K562 (cell line): Measurements from ENCODE around the gene ODC1. TPM values are rescaled to one million over a fixed set of nuclear protein-coding genes. Genes with fewer than 3 reads are reported as not detected.

Source experiments
- ARID1B ChIP-seq: fragments of 450-650 bp; IDR thresholded peaks from 2 replicates; pipeline ENCODE4 v1.6.1; 2016; ENCODE audit warnings: antibody characterized with exemption, mild to moderate bottlenecking, inconsistent platforms
- C11orf30 ChIP-seq: fragments of 450-650 bp; IDR thresholded peaks from 2 replicates; pipeline ENCODE4 v1.6.1; 2016; ENCODE audit warnings: low read depth, mild to moderate bottlenecking
- CC2D1A ChIP-seq: fragments of 450-650 bp; IDR thresholded peaks from 2 replicates; pipeline ENCODE4 v1.6.1; 2017; ENCODE audit warnings: mild to moderate bottlenecking
- CREB3 ChIP-seq: fragments of 450-650 bp; conservative IDR thresholded peaks from 2 replicates; pipeline ENCODE4 v1.6.1; 2016; ENCODE audit warnings: missing genetic modification characterization, low read depth, mild to moderate bottlenecking, missing compliant biosample characterization, moderate library complexity
- FOSL1 ChIP-seq: fragments of 200-800 bp; sonication (Bioruptor generic); conservative IDR thresholded peaks from 2 replicates; pipeline ENCODE4 v1.6.1; 2016; ENCODE audit warnings: missing genetic modification characterization, missing compliant biosample characterization
- FOXA3 ChIP-seq, 2 experiments: fragments of 450-650 bp in 1 of 2; sonication (generic) in 1 of 2; formaldehyde crosslinking; IDR thresholded peaks in 1 of 2; conservative IDR thresholded peaks in 1 of 2; 2 replicates each; pipeline versions ENCODE4 v1.4.0 to v1.8.0; 2020 to 2022; ENCODE audit warnings: mild to moderate bottlenecking in 2 of 2, missing genetic modification reagents in 1 of 2
- FOXO4 ChIP-seq: fragments of 450-650 bp; formaldehyde crosslinking; IDR thresholded peaks from 2 replicates; pipeline ENCODE4 v1.4.0; 2020; ENCODE audit warnings: mild to moderate bottlenecking, moderate library complexity
- GABPB2 ChIP-seq: fragments of 250-450 bp; sonication (Bioruptor Pico); conservative IDR thresholded peaks from 2 replicates; pipeline ENCODE4 v1.5.1; 2021; ENCODE audit warnings: mild to moderate bottlenecking
- GTF2B ChIP-seq: IDR thresholded peaks from 2 replicates; pipeline ENCODE4 v1.6.1; 2011; ENCODE audit not compliant: insufficient read length; ENCODE audit errors: extremely low read depth
- HDAC1 ChIP-seq, 2 experiments: fragments of 450-650 bp; IDR thresholded peaks; 2 replicates each; pipeline ENCODE4 v1.6.1; 2016 to 2017; ENCODE audit warnings: inconsistent platforms in 1 of 2, mild to moderate bottlenecking in 1 of 2, moderate library complexity in 1 of 2
- HDAC2 ChIP-seq: fragments of 450-650 bp; IDR thresholded peaks from 2 replicates; pipeline ENCODE4 v1.6.1; 2016; ENCODE audit warnings: mild to moderate bottlenecking
- HMBOX1 ChIP-seq: sonication (generic); IDR thresholded peaks from 2 replicates; pipeline ENCODE4 v1.6.1; 2016
- MAFK ChIP-seq: IDR thresholded peaks from 2 replicates; pipeline ENCODE4 v1.6.1; 2011; ENCODE audit warnings: low read length, improper control_type of control experiment
- PKNOX1 ChIP-seq: fragments of 450-650 bp; IDR thresholded peaks from 2 replicates; pipeline ENCODE4 v1.6.1; 2016
- RB1 ChIP-seq: fragments of 450-650 bp; IDR thresholded peaks from 2 replicates; pipeline ENCODE4 v1.6.1; 2017; ENCODE audit warnings: low read depth, mild to moderate bottlenecking
- RBM25 ChIP-seq: fragments of 200-400 bp; formaldehyde crosslinking; IDR thresholded peaks from 2 replicates; pipeline ENCODE4 v1.6.1; 2018; ENCODE audit warnings: low read length, low read depth, moderate library complexity; ENCODE audit not compliant: severe bottlenecking
- SMARCA4 ChIP-seq: fragments of 450-650 bp; IDR thresholded peaks from 2 replicates; pipeline ENCODE4 v1.6.1; 2016
- SMARCA5 ChIP-seq: fragments of 450-650 bp; IDR thresholded peaks from 2 replicates; pipeline ENCODE4 v1.6.1; 2016
- STAT5A ChIP-seq: IDR thresholded peaks from 2 replicates; pipeline ENCODE4 v1.6.1; 2012; ENCODE audit warnings: low read length, inconsistent platforms, borderline replicate concordance
- TFAM ChIP-seq: fragments of 250-450 bp; sonication (Bioruptor Pico); conservative IDR thresholded peaks from 2 replicates; pipeline ENCODE4 v1.5.0; 2021; ENCODE audit warnings: mild to moderate bottlenecking, moderate library complexity
- YY1 ChIP-seq, 3 experiments: IDR thresholded peaks; 2 replicates each; pipeline ENCODE4 v1.6.1; 2011; ENCODE audit warnings: low read length in 2 of 3, mild to moderate bottlenecking in 2 of 3, moderate library complexity in 2 of 3, borderline replicate concordance in 1 of 3, control low read depth in 1 of 3, low read depth in 1 of 3; ENCODE audit not compliant: insufficient read depth in 3 of 3, insufficient replicate concordance in 2 of 3, control insufficient read depth in 1 of 3, insufficient read length in 1 of 3; ENCODE audit errors: extremely low read depth in 1 of 3
- ZBTB17 ChIP-seq: fragments of 450-650 bp; formaldehyde crosslinking; IDR thresholded peaks from 2 replicates; pipeline ENCODE4 v1.4.0; 2020; ENCODE audit warnings: mild to moderate bottlenecking
- ZNF146 ChIP-seq: IDR thresholded peaks from one replicate; pipeline ENCODE4 v1.6.1; 2018; ENCODE audit warnings: missing compliant biosample characterization; ENCODE audit not compliant: unreplicated experiment
- ZNF316 ChIP-seq: fragments of 450-650 bp; IDR thresholded peaks from 2 replicates; pipeline ENCODE4 v1.6.1; 2016
- ZZZ3 ChIP-seq: fragments of 450-650 bp; IDR thresholded peaks from 2 replicates; pipeline ENCODE4 v1.6.1; 2016; ENCODE audit warnings: antibody characterized with exemption, mild to moderate bottlenecking, moderate library complexity
- polyA plus RNA-seq, 8 experiments: library from polyadenylated mRNA; depleted of rRNA in 4 of 8; stranded (reverse) in 5 of 8; unstranded in 3 of 8; fragments of >200 nt; fragmentation: Nextera tagmentation in 2 of 8; fragmentation: Illumina TruSeq in 1 of 8; extraction: Ambion mirVana in 2 of 8; extraction: Trizol in 1 of 8; gene quantifications; 2 replicates each; pipeline versions ENCODE4 v1.2.1 to v1.2.3, GENCODE V29; 2011 to 2014; ENCODE audit warnings: inconsistent platforms in 1 of 8, missing spikeins in 1 of 8
- total RNA-seq, 7 experiments: library from RNA; depleted of rRNA in 6 of 7; stranded (reverse); fragments of >200 nt in 6 of 7; fragmentation: Illumina TruSeq in 2 of 7; extraction: Trizol in 2 of 7; gene quantifications; 2 replicates each; pipeline versions ENCODE4 v1.2.1 to v1.2.3, GENCODE V29; 2011 to 2021; ENCODE audit warnings: low replicate concordance in 1 of 7

The ODC1 gene
- total and polyA plus RNA-seq, 9 of the 15 experiments (the other 6 are each of a cell fraction or from before 2014, with no cell fraction given) = 142 to 563 (median 457) TPM

- TF ChIP-seq GTF2B (no peak), FOSL1 (tag) (0 out of 2 replicates have a peak, but pooled peaks have one; percentile 34), FOXO4 (CRISPR knock-in tag) (no peak), CREB3 (no peak), HDAC1 (IDR thresholded peaks at IDR 0.05) (0 out of 4 replicates have a peak, but pooled peaks of 1 of the 2 experiments have one; percentile 32), C11orf30 (no peak), ZBTB17 (CRISPR knock-in tag) (no peak), GABPB2 (no peak), ARID1B (peak; percentile 42; the same call in 1 of the 2 replicates), ZNF146 (CRISPR knock-in tag) (no peak), MAFK (peak; percentile 12; the same call in 1 of the 2 replicates), ZZZ3 (no peak), SMARCA5 (peak; percentile 97), TFAM (CRISPR knock-in tag) (no peak), PKNOX1 (peak; percentile 98), RB1 (no peak), HDAC2 (peak; percentile 94), FOXA3 (CRISPR knock-in tag; conservative IDR thresholded peaks at IDR 0.05 in 1 of 2, IDR thresholded peaks at IDR 0.05 in 1 of 2) (no peak), ZNF316 (peak; percentile 58), STAT5A (no peak), RBM25 (peak; percentile 90), SMARCA4 (0 out of 2 replicates have a peak, but pooled peaks have one; percentile 26), YY1 (IDR thresholded peaks at IDR 0.05; ENCODE audit: borderline replicate concordance in 1 of 3, control insufficient read depth in 1 of 3, extremely low read depth in 1 of 3, insufficient read depth in 3 of 3, insufficient read length in 1 of 3, insufficient replicate concordance in 2 of 3, low read depth in 1 of 3, low read length in 2 of 3) (peak in 1 of 3 experiments; percentile 8), CC2D1A (0 out of 2 replicates have a peak, but pooled peaks have one; percentile 13), HMBOX1 (0 out of 2 replicates have a peak, but pooled peaks have one; percentile 34)
These were observed 23.0 kb upstream of the ODC1 start (continued) for GRCh38 chr2:10471046-10471571.
